Common myeloid progenitor, CD34-positive (primary cell): ENCODE results near the gene TESPA1.

Experiments
- CTCF ChIA-PET: fragments of 350-600 bp; sonication (Branson Sonifier 250); formaldehyde crosslinking; loops from one replicate; lab custom pipeline; 2021; ENCODE audit warnings: antibody characterized with exemption; lab: Charles Lee
- POLR2A ChIA-PET: fragments of 350-600 bp; sonication (Branson Sonifier 250); formaldehyde crosslinking; loops from one replicate; lab custom pipeline; 2021; ENCODE audit warnings: antibody characterized with exemption; lab: Charles Lee
- DNase-seq, 3 donors: peaks; one replicate each; pipeline versions ENCODE4 v3.0.0 to v3.0.0-alpha.2; 2013
- H3K27ac ChIP-seq, 2 experiments: 1 replicate in 1 of 2; 2 replicates in 1 of 2; pipeline ENCODE4 v1.7.0; 2013; ENCODE audit warnings: inconsistent platforms in 2 of 2, low read length in 2 of 2, mild to moderate bottlenecking in 2 of 2, low read depth in 1 of 2, moderate library complexity in 1 of 2; ENCODE audit not compliant: severe bottlenecking in 2 of 2, insufficient read depth in 1 of 2, poor library complexity in 1 of 2
- H3K27me3 ChIP-seq, 5 experiments: replicated peaks in 2 of 5; 1 replicate in 3 of 5; 2 replicates in 2 of 5; pipeline versions ENCODE4 v1.6.1 to v1.7.0; 2013; ENCODE audit warnings: low read length in 4 of 5, mild to moderate bottlenecking in 2 of 5, moderate library complexity in 2 of 5, inconsistent platforms in 1 of 5; ENCODE audit not compliant: insufficient read depth in 5 of 5, control insufficient read depth in 4 of 5
- H3K36me3 ChIP-seq, 4 experiments: 1 replicate in 2 of 4; 2 replicates in 2 of 4; pipeline versions ENCODE4 v1.6.1 to v1.7.0; 2013; ENCODE audit warnings: low read length in 3 of 4, control low read depth in 1 of 4, mild to moderate bottlenecking in 1 of 4; ENCODE audit not compliant: control insufficient read depth in 4 of 4, insufficient read depth in 4 of 4
- H3K4me1 ChIP-seq, 4 experiments: 1 replicate in 3 of 4; 2 replicates in 1 of 4; pipeline versions ENCODE4 v1.6.1 to v1.7.1; 2013; ENCODE audit warnings: low read length in 3 of 4, mild to moderate bottlenecking in 3 of 4, control low read depth in 1 of 4, inconsistent platforms in 1 of 4, moderate library complexity in 1 of 4; ENCODE audit not compliant: control insufficient read depth in 4 of 4, insufficient read depth in 4 of 4; ENCODE audit errors: control extremely low read depth in 1 of 4
- H3K4me3 ChIP-seq, 7 experiments: 1 replicate in 4 of 7; 2 replicates in 3 of 7; pipeline versions ENCODE4 v1.5.1 to v1.7.0; 2013; ENCODE audit warnings: mild to moderate bottlenecking in 7 of 7, low read length in 6 of 7, moderate library complexity in 6 of 7, inconsistent platforms in 2 of 7, low read depth in 2 of 7, control low read depth in 1 of 7; ENCODE audit not compliant: insufficient read depth in 4 of 7, control insufficient read depth in 1 of 7; ENCODE audit errors: extremely low read depth in 1 of 7
- H3K9me3 ChIP-seq, 5 experiments: 1 replicate in 4 of 5; 2 replicates in 1 of 5; pipeline versions ENCODE4 v1.6.1 to v1.7.1; 2013; ENCODE audit warnings: low read length in 4 of 5, mild to moderate bottlenecking in 2 of 5, inconsistent platforms in 1 of 5, low read depth in 1 of 5, moderate library complexity in 1 of 5; ENCODE audit not compliant: control insufficient read depth in 4 of 5, insufficient read depth in 2 of 5; ENCODE audit errors: control extremely low read depth in 1 of 5
- WGBS: methylation state at CpG from one replicate; pipeline ENCODE4 v1.1.5; 2013; ENCODE audit not compliant: insufficient coverage; 5-methylcytosine and 5-hydroxymethylcytosine counted together

Gene TESPA1

GRCh38 chr12:54941659-54942058 lies 42.9 kb downstream of the TESPA1 start:
- no peaks in the 10 kb centered on the region for H3K27me3 ChIP-seq
- POLR2A ChIA-PET = no interaction called here
- DNase-seq = no peak
- WGBS = no CpG with 5 or more reads among the region's 3 CpGs
- no peak overlapping the region for H3K4me3 ChIP-seq
- H3K27ac ChIP-seq = no peak overlapping the region
- CTCF ChIA-PET = no interaction called here
- no peaks in the 10 kb centered on the region for H3K36me3 ChIP-seq
- no peaks in the 10 kb centered on the region for H3K9me3 ChIP-seq
- no peaks in the 10 kb centered on the region for H3K4me1 ChIP-seq

GRCh38 chr12:54940727-54941315 lies 43.7 kb downstream of the TESPA1 start:
- Histone ChIP-seq H3K9me3 (no peaks in the 10 kb centered on the region), H3K27me3 (no peaks in the 10 kb centered on the region), H3K27ac (no peak overlapping the region), H3K36me3 (no peaks in the 10 kb centered on the region), H3K4me3 (no peak overlapping the region), H3K4me1 (peaks cover 0 to 6% (median 3%) of the 10 kb centered on the region in 4 experiments)
- 99% methylated on average over 6 of the region's 6 CpGs for WGBS
- DNase-seq = no peak
- POLR2A ChIA-PET = no interaction called here
- CTCF ChIA-PET = interaction anchor here (1.0 kb wide), 1 partner anchor 16 kb away, joined by 3 read pairs; no protein-coding TSS in a partner anchor

- no peak for DNase-seq
- H3K4me3 ChIP-seq = no peak overlapping the region
- H3K27ac ChIP-seq = no peak overlapping the region
- peaks cover 0 to 27% (median 22%) of the 10 kb centered on the region in 4 experiments for H3K4me1 ChIP-seq
- POLR2A ChIA-PET = no interaction called here
- CTCF ChIA-PET = interaction anchor here (1.4 kb wide), 1 partner anchor 188 kb away, joined by 3 read pairs; no protein-coding TSS in a partner anchor
- H3K36me3 ChIP-seq = no peaks in the 10 kb centered on the region
- H3K27me3 ChIP-seq = no peaks in the 10 kb centered on the region
- 100% methylated on average over 2 of the region's 2 CpGs for WGBS
- no peaks in the 10 kb centered on the region for H3K9me3 ChIP-seq
Measured at GRCh38 chr12:54937929-54938328, 46.6 kb downstream of the TESPA1 start.

- H3K27ac ChIP-seq = no peak overlapping the region
- POLR2A ChIA-PET = no interaction called here
- CTCF ChIA-PET = interaction anchor here (0.5 to 3.1 kb wide), 5 partner anchors 21 to 294 kb away, joined by 3 to 7 read pairs (median 3); no protein-coding TSS in a partner anchor
- H3K4me3 ChIP-seq = no peak overlapping the region
- H3K36me3 ChIP-seq = no peaks in the 10 kb centered on the region
- DNase-seq = no peak
- H3K27me3 ChIP-seq = no peaks in the 10 kb centered on the region
- no peaks in the 10 kb centered on the region for H3K9me3 ChIP-seq
- peaks cover 0 to 30% (median 23%) of the 10 kb centered on the region in 4 experiments for H3K4me1 ChIP-seq
Measured at GRCh38 chr12:54937376-54937775, 47.2 kb downstream of the TESPA1 start.

- CTCF ChIA-PET = interaction anchor here (0.5 to 3.1 kb wide), 7 partner anchors 20 to 293 kb away, joined by 3 to 7 read pairs (median 3); no protein-coding TSS in a partner anchor
- Histone ChIP-seq H3K36me3 (peaks cover 0 to 2% (median 0%) of the 10 kb centered on the region in 4 experiments), H3K27me3 (no peaks in the 10 kb centered on the region), H3K27ac (no peak overlapping the region), H3K4me1 (peaks cover 0 to 30% (median 23%) of the 10 kb centered on the region in 4 experiments), H3K4me3 (no peak overlapping the region), H3K9me3 (peaks cover 0 to 3% (median 0%) of the 10 kb centered on the region in 5 experiments)
- no peak for DNase-seq
- POLR2A ChIA-PET = no interaction called here
- no CpG with 5 or more reads among the region's 3 CpGs for WGBS
Measured at GRCh38 chr12:54936736-54937135, 47.8 kb downstream of the TESPA1 start.

- WGBS = 0% methylated on average over 4 of the region's 5 CpGs
- POLR2A ChIA-PET = no interaction called here
- peak overlapping the region; percentile 56 to 81 for H3K27ac ChIP-seq
- DNase-seq = peak; percentile 70 to 91 (median 87)
- no peaks in the 10 kb centered on the region for H3K27me3 ChIP-seq
- H3K4me3 ChIP-seq = peak overlapping the region in 2 of 7 experiments; percentile 3 to 23
- H3K4me1 ChIP-seq = peaks cover 0 to 30% (median 23%) of the 10 kb centered on the region in 4 experiments
- H3K36me3 ChIP-seq = peaks cover 0 to 3% (median 0%) of the 10 kb centered on the region in 4 experiments
- peaks cover 0 to 12% (median 5%) of the 10 kb centered on the region in 5 experiments for H3K9me3 ChIP-seq
- CTCF ChIA-PET = interaction anchor here (1.1 to 3.1 kb wide), 2 partner anchors 21 to 23 kb away, joined by 4 to 7 read pairs; no protein-coding TSS in a partner anchor
Measured at GRCh38 chr12:54935235-54935951, 49.2 kb downstream of the TESPA1 start.

- POLR2A ChIA-PET = no interaction called here
- peaks cover 0 to 3% (median 0%) of the 10 kb centered on the region in 4 experiments for H3K36me3 ChIP-seq
- H3K27ac ChIP-seq = no peak overlapping the region
- no peaks in the 10 kb centered on the region for H3K27me3 ChIP-seq
- H3K9me3 ChIP-seq = peaks cover 0 to 21% (median 13%) of the 10 kb centered on the region in 5 experiments
- CTCF ChIA-PET = interaction anchor here (3.1 kb wide), 1 partner anchor 24 kb away, joined by 7 read pairs; no protein-coding TSS in a partner anchor
- no peak for DNase-seq
- peaks cover 0 to 30% (median 23%) of the 10 kb centered on the region in 4 experiments for H3K4me1 ChIP-seq
- no CpG with 5 or more reads among the region's 1 CpG for WGBS
- no peak overlapping the region for H3K4me3 ChIP-seq
Measured at GRCh38 chr12:54934419-54934818, 50.1 kb downstream of the TESPA1 start.
